Endothelial cell (in vitro differentiated cells): ENCODE measurements around the gene ZNF329. TPM values are rescaled to one million over a fixed set of nuclear protein-coding genes. Genes with fewer than 3 reads are reported as not detected.
A peak's percentile ranks its signal among the peaks of the same experiment; 100 is the strongest.

Experiments used
- DNase-seq: peaks from one replicate; pipeline ENCODE4 v3.0.0; 2021; ENCODE audit warnings: low spot score
- H3K27ac Mint-ChIP-seq: one replicate; pipeline ENCODE4 v1.8.0; 2021; ENCODE audit warnings: mixed read lengths, inconsistent platforms; ENCODE audit not compliant: unreplicated experiment
- H3K27me3 Mint-ChIP-seq: one replicate; pipeline ENCODE4 v1.8.0; 2021; ENCODE audit warnings: mild to moderate bottlenecking, moderate library complexity, mixed read lengths, inconsistent platforms; ENCODE audit not compliant: unreplicated experiment
- H3K36me3 Mint-ChIP-seq: one replicate; pipeline ENCODE4 v1.8.0; 2021; ENCODE audit warnings: mild to moderate bottlenecking, low read depth, mixed read lengths, inconsistent platforms; ENCODE audit not compliant: unreplicated experiment
- H3K4me1 Mint-ChIP-seq: one replicate; pipeline ENCODE4 v1.8.0; 2021; ENCODE audit warnings: mild to moderate bottlenecking, mixed read lengths, inconsistent platforms; ENCODE audit not compliant: unreplicated experiment
- H3K4me3 Mint-ChIP-seq: one replicate; pipeline ENCODE4 v1.8.0; 2021; ENCODE audit warnings: mild to moderate bottlenecking, mixed read lengths, inconsistent platforms; ENCODE audit not compliant: unreplicated experiment
- H3K9me3 Mint-ChIP-seq: one replicate; pipeline ENCODE4 v1.8.0; 2021; ENCODE audit warnings: mixed read lengths, inconsistent platforms; ENCODE audit not compliant: unreplicated experiment
- CTCF ChIP-seq: fragments of 200-600 bp; sonication (generic); IDR thresholded peaks from one replicate; pipeline ENCODE4 v1.5.0; 2021; ENCODE audit warnings: antibody characterized with exemption; ENCODE audit not compliant: unreplicated experiment
- total RNA-seq: library from RNA; stranded (reverse); fragmentation: NEBNext Ultra II Directional; extraction: Animal tissue kit (Norgen Biotek cat#: 25700); gene quantifications from one replicate; pipeline ENCODE4 v1.2.1, GENCODE V29; 2021; ENCODE audit not compliant: unreplicated experiment

The ZNF329 gene
- total RNA-seq, 1 donor from 2014 or later, result 14.9 TPM

GRCh38 chr19:58182577-58182988 lies 32.0 kb upstream of the ZNF329 start:
- Mint-ChIP-seq H3K27me3 (peaks cover 16% of the 10 kb centered on the region), H3K27ac (peak overlapping the region; percentile 94), H3K9me3 (peaks cover 37% of the 10 kb centered on the region), H3K36me3 (peaks cover 60% of the 10 kb centered on the region), H3K4me3 (peak overlapping the region; percentile 90), H3K4me1 (peaks cover 3% of the 10 kb centered on the region)
- DNase-seq, result no peak
- TF ChIP-seq CTCF, result no peak

GRCh38 chr19:58181902-58182576 lies 31.4 kb upstream of the ZNF329 start:
- DNase-seq, result peak; percentile 12
- Mint-ChIP-seq H3K36me3 (peaks cover 60% of the 10 kb centered on the region), H3K27me3 (peaks cover 16% of the 10 kb centered on the region), H3K9me3 (peaks cover 42% of the 10 kb centered on the region), H3K4me3 (peak overlapping the region; percentile 90), H3K27ac (peak overlapping the region; percentile 72), H3K4me1 (peaks cover 3% of the 10 kb centered on the region)
- peak; percentile 30 for TF ChIP-seq CTCF

- H3K27me3 Mint-ChIP-seq, result peaks cover 9% of the 10 kb centered on the region
Observed at GRCh38 chr19:58170860-58171259, 20.3 kb upstream of the ZNF329 start.

GRCh38 chr19:58166708-58167280 lies 16.2 kb upstream of the ZNF329 start:
- TF ChIP-seq CTCF, result no peak
- Mint-ChIP-seq H3K36me3 (peaks cover 20% of the 10 kb centered on the region), H3K27ac (no peak overlapping the region), H3K4me3 (no peak overlapping the region), H3K9me3 (peaks cover 28% of the 10 kb centered on the region), H3K4me1 (no peaks in the 10 kb centered on the region), H3K27me3 (no peaks in the 10 kb centered on the region)
- no peak for DNase-seq

More at GRCh38 chr19:58170860-58171259, 20.3 kb upstream of the ZNF329 start:
- H3K4me3 Mint-ChIP-seq, result no peak overlapping the region
- no peaks in the 10 kb centered on the region for H3K4me1 Mint-ChIP-seq
- peaks cover 23% of the 10 kb centered on the region for H3K36me3 Mint-ChIP-seq
- DNase-seq, result no peak
- no peak overlapping the region for H3K27ac Mint-ChIP-seq
- TF ChIP-seq CTCF, result no peak
- peaks cover 28% of the 10 kb centered on the region for H3K9me3 Mint-ChIP-seq

- no peak for DNase-seq
- no peaks in the 10 kb centered on the region for H3K4me1 Mint-ChIP-seq
- no peaks in the 10 kb centered on the region for H3K27me3 Mint-ChIP-seq
- H3K4me3 Mint-ChIP-seq, result no peak overlapping the region
- peaks cover 20% of the 10 kb centered on the region for H3K36me3 Mint-ChIP-seq
- no peak overlapping the region for H3K27ac Mint-ChIP-seq
- no peak for TF ChIP-seq CTCF
- peaks cover 31% of the 10 kb centered on the region for H3K9me3 Mint-ChIP-seq
Observed at GRCh38 chr19:58166268-58166667, 15.7 kb upstream of the ZNF329 start.
